Choroid plexus epithelial cell (primary cell): ENCODE measurements around the gene ZNF516.

Experiments used
- DNase-seq: peaks from one replicate; pipeline ENCODE4 v3.0.0-alpha.2; 2010; ENCODE audit warnings: low read depth
- H3K4me3 ChIP-seq: 2 replicates; pipeline ENCODE4 v1.5.1; 2011; ENCODE audit warnings: low read depth, mild to moderate bottlenecking, control low read depth, low read length, moderate library complexity
- CTCF ChIP-seq: conservative IDR thresholded peaks from 2 replicates; pipeline ENCODE4 v1.5.1; 2011; ENCODE audit warnings: low read depth, mild to moderate bottlenecking, control low read depth, inconsistent platforms, low read length, moderate library complexity

ZNF516 gene

GRCh38 chr18:76379226-76380126, 115.6 kb downstream of the ZNF516 start:
- no peak for DNase-seq
- TF ChIP-seq CTCF = no peak
- no peak overlapping the region for H3K4me3 ChIP-seq

GRCh38 chr18:76378526-76379215, 116.4 kb downstream of the ZNF516 start:
- TF ChIP-seq CTCF = no peak
- no peak for DNase-seq
- no peak overlapping the region for H3K4me3 ChIP-seq

- no peak for DNase-seq
- H3K4me3 ChIP-seq = no peak overlapping the region
- no peak for TF ChIP-seq CTCF
Observed at GRCh38 chr18:76377359-76377756, 117.7 kb downstream of the ZNF516 start.

GRCh38 chr18:76376668-76377358, 118.2 kb downstream of the ZNF516 start:
- no peak overlapping the region for H3K4me3 ChIP-seq
- TF ChIP-seq CTCF = no peak
- DNase-seq = no peak

GRCh38 chr18:76376225-76376624, 118.8 kb downstream of the ZNF516 start:
- no peak for TF ChIP-seq CTCF
- H3K4me3 ChIP-seq = no peak overlapping the region
- DNase-seq = no peak

GRCh38 chr18:76374330-76375281, 120.4 kb downstream of the ZNF516 start:
- no peak overlapping the region for H3K4me3 ChIP-seq
- TF ChIP-seq CTCF = no peak
- no peak for DNase-seq
